ENCODE measurements around the gene APCDD1.
"Not testable (repeated sequence)": the region's sequence is repeated elsewhere in the genome, so short reads cannot be mapped to it uniquely, and the experiment has no call there.

The APCDD1 gene

DNA sequence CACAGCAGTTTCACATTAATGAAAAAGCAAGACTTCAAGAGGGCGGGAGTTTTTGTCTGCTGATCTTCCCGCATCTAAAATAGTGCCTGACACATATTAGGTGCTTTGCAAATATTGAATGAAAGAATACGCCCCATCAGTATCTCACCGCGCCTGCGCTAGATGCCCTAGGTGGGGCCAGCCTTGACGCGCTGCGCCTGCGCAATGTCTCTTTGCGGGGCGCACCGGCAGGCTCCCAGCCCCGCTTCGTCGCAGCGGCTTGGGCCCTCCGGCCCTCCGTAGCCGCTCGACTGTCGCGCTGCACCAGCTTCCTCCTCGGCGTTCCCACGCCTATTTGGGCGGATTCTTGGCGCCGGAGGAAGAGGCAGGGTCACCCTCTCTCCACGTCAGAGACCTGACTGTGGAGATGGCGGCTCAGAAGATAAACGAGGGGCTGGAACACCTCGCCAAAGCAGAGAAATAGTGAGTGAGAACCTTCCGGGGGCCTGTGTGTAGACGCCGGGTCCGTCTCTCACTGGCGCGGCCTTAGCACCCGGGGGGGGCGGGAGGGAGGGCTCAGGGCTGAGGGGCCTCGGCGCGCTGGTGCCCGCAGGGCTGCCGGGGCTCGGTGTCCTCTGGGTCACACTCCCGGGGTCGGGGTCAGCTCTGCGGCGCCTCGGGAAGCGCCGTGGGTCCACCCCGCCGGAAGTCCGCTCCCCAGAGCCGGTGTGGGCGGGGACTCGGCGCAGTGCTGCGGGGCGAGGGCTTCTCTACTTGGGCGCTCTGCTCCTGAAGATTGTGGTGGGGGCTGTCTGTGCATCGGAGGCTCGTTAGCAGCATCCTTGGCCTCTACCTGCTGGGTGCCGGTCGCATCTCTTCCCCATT lies 71.5 kb downstream of the APCDD1 start, which contains the start of gene NAPG:
Gene NAPG (plus strand): TSS at position 331 of the 864 bp plus-strand sequence. CDS start 76 bp downstream, at position 407.
- peak; percentile 84 to 88 for DNase-seq (ENCODE audit: low read depth in 2 of 2)

DNA sequence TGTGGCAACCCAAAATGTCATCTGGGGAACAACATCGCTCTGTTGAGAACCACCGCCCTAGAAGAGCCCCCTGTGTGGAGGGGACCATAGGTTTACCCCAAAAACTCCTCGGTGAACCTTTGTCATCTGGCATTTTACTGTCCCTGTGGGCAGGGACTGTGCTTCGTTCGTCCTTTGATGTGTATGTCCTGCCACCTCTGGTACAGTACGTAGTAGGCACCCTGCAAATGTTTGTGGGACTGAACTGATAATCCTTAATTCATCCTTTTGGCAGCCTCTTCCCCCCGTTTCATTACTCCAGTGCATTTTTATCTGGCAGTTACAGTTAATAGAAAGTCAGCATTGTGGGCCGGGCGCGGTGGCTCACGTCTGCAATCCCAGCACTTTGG lies 72.1 kb downstream of the APCDD1 start:
- no peak for DNase-seq (ENCODE audit: low read depth in 2 of 2)

DNA sequence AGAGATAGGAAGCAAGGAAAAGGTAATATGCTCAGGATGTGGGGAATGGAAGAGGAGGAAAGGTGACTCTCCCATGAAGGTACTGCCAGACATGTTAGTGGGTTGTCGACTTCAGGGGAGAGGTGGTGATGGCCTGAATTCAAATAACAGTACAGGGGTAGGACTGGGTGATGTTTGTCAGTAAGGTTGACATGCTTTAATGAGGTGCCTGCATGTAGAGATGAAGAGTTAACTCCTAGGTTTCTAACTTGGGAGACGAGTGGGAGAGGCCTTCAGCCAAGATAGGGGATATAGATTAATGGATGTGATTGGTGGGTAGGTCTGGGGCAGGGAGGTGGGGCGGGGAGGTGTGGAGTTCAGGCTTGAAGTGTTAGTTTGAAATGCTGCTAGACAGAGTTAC lies 74.0 kb downstream of the APCDD1 start:
- DNase-seq (ENCODE audit: low read depth in 2 of 2): no peak

DNA sequence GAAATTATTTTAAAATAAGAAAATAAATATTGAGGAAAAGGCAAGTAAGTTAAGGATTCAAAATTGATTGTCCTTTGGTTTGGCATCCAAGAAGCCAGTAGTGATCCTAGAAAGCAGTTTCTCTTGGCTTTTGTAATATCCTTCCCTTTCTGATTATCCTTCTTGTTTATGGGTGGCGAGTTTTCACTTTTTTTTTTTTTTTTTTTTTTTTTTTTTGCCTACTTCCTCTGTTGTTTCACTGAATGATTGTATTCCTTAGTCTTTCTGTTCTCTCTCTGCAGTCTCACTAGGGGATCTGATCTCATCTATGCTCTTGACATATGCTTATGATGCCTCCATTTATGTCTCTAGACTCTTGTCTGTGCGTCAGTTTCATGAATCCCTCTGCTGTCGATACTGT lies 75.6 kb downstream of the APCDD1 start:
- no peak for DNase-seq (ENCODE audit: low read depth in 2 of 2)

DNA sequence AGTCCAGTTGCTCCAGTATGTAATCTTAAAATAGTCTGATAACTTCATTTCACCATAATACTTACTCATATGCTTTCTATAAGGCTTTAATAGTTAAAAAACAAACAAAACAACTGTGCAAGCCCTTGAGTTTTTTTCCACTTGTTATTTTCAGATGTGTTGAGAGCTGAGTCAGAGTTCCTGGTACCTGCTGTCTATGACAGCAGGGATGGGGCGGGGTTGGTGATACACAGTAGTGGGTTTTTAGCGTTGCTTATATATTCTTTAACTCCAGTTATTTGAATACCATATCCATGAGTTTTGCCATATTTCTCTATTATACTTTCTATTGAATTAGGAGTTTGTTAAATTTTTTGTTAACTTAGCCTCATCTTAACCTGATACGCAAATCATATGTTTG lies 76.4 kb downstream of the APCDD1 start:
- DNase-seq (ENCODE audit: low read depth in 2 of 2): no peak

DNA sequence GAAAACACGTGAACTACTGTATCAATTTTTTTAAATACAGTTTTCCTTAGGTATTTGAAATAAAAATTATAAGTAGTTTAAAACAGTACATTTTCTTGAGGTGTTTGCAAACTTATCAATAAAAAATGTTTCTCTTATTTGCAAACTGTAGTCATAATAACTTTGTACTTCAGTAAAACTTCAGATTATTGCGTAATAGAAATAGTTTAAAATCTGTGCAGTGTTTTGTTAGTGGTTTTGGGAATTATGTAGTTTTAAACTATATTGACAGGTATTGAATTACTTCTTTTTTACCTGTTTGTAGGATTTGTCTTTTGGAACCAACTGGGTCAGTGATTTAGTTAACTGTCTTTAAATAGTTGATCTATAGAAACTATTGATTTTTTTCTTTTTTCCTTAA lies 78.7 kb downstream of the APCDD1 start:
- no peak for DNase-seq (ENCODE audit: low read depth in 2 of 2)

DNA sequence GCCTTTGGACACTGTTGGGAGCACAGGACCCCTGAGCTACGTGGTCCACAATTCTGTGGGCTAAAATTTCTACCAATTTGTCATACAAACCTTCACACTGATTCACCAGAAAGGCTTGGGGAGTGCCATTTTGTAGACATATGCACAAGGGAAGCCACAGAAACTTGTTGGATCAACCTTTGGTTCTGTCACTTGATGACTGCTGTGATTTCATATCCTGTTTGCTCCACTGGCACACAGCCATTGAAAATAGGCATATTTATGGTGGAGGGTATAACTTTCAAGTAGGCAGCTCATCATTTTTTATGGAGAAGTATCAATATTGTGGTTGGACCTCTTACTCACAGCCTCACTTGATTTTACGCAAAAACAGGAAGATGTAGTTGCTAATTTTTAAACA lies 81.8 kb downstream of the APCDD1 start:
- DNase-seq (ENCODE audit: low read depth in 2 of 2): no peak

DNA sequence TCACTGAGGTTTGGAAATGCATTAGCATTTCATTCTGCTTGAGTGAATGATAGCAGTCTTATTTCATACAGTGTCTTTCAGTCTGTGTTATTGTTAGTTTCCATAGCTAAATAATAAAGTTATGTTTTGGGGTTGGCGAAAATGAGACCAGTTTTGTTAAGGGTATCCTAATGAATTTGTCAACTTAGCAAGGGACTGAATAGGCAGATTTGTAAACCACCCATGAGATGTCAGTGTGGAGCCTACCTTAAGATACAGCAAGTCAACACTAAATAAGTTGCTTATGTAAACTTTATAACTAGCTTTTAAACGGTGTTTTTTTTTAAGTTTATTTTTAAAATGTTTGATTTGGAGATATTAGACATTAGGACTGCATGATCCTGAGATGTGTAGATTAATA lies 83.3 kb downstream of the APCDD1 start:
- DNase-seq (ENCODE audit: low read depth in 2 of 2): no peak

DNA sequence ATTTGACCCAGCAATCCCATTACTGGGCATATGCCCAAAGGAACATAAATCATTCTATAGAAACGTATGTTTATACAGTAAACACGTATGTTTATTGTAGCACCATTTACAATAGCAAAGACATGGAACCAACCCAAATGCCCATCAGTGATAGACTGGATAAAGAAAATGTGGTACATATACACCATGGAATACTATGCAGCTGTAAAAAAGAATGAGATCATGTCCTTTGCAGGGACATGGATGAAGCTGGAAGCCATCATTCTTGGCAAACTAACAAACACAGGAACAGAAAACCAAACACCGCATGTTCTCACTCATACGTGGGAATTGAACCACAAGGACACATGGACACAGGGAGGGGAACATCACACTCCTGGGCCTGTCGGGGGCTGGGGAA lies 84.7 kb downstream of the APCDD1 start:
- DNase-seq (ENCODE audit: low read depth in 2 of 2): not testable (repeated sequence)
